H9 (cell line): ENCODE results near the gene KRT34. TPM values are rescaled to one million over a fixed set of nuclear protein-coding genes. Genes with fewer than 3 reads are reported as not detected.

Experiments used
- DNase-seq: peaks from one replicate; pipeline ENCODE4 v3.0.0-alpha.2; 2017
- H2AFZ ChIP-seq: one replicate; pipeline ENCODE4 v1.6.1; 2013; ENCODE audit warnings: mild to moderate bottlenecking, low read length, control low read depth, moderate library complexity
- H2AK5ac ChIP-seq: 2 replicates; pipeline ENCODE4 v1.6.1; 2013; ENCODE audit warnings: low read length, control low read depth, mixed read lengths; ENCODE audit not compliant: insufficient read length
- H2BK120ac ChIP-seq: one replicate; pipeline ENCODE4 v1.6.1; 2013; ENCODE audit warnings: low read depth, mild to moderate bottlenecking, low read length, control low read depth, inconsistent platforms; ENCODE audit not compliant: poor library complexity, severe bottlenecking
- H2BK12ac ChIP-seq: 2 replicates; pipeline ENCODE4 v1.6.1; 2013; ENCODE audit warnings: low read length, control low read depth, mixed read lengths, low read depth; ENCODE audit not compliant: insufficient read length
- H2BK15ac ChIP-seq: 2 replicates; pipeline ENCODE4 v1.6.1; 2013; ENCODE audit warnings: low read depth, low read length, control low read depth
- H2BK20ac ChIP-seq: one replicate; pipeline ENCODE4 v1.6.1; 2013; ENCODE audit warnings: low read depth, mild to moderate bottlenecking, low read length, control low read depth, inconsistent platforms; ENCODE audit not compliant: poor library complexity, severe bottlenecking
- H2BK5ac ChIP-seq: 2 replicates; pipeline ENCODE4 v1.6.1; 2013; ENCODE audit warnings: low read length, control low read depth, mixed read lengths; ENCODE audit not compliant: insufficient read length
- H3K14ac ChIP-seq: 2 replicates; pipeline ENCODE4 v1.6.1; 2013; ENCODE audit warnings: low read length, control low read depth; ENCODE audit not compliant: insufficient read depth
- H3K18ac ChIP-seq: 2 replicates; pipeline ENCODE4 v1.6.1; 2013; ENCODE audit warnings: low read depth, mild to moderate bottlenecking, mixed read lengths, low read length, control low read depth; ENCODE audit not compliant: insufficient read length
- H3K23ac ChIP-seq: 2 replicates; pipeline ENCODE4 v1.6.1; 2013; ENCODE audit warnings: low read length, control low read depth, mixed read lengths, low read depth; ENCODE audit not compliant: insufficient read length
- H3K23me2 ChIP-seq: 2 replicates; pipeline ENCODE4 v1.6.1; 2013; ENCODE audit warnings: low read depth, mild to moderate bottlenecking, mixed read lengths, low read length, control low read depth; ENCODE audit not compliant: insufficient read length, poor library complexity, severe bottlenecking
- H3K27ac ChIP-seq: 2 replicates; pipeline ENCODE4 v1.5.1; 2013; ENCODE audit warnings: low read length, control low read depth, mixed read lengths, low read depth; ENCODE audit not compliant: insufficient read length
- H3K27me3 ChIP-seq: 2 replicates; pipeline ENCODE4 v1.6.1; 2013; ENCODE audit warnings: low read length, control low read depth, inconsistent platforms; ENCODE audit not compliant: insufficient read depth
- H3K4ac ChIP-seq: 2 replicates; pipeline ENCODE4 v1.6.1; 2013; ENCODE audit warnings: low read depth, mild to moderate bottlenecking, control low read depth, inconsistent platforms, low read length, moderate library complexity
- H3K4me1 ChIP-seq: 2 replicates; pipeline ENCODE4 v1.6.1; 2013; ENCODE audit warnings: low read length, control low read depth, inconsistent platforms; ENCODE audit not compliant: insufficient read depth
- H3K4me2 ChIP-seq: 2 replicates; pipeline ENCODE4 v1.6.1; 2013; ENCODE audit warnings: low read length, control low read depth, mixed read lengths; ENCODE audit not compliant: insufficient read length, insufficient read depth
- H3K56ac ChIP-seq: 2 replicates; pipeline ENCODE4 v1.6.1; 2013; ENCODE audit warnings: low read depth, mild to moderate bottlenecking, mixed read lengths, low read length, control low read depth; ENCODE audit not compliant: insufficient read length
- H3K79me1 ChIP-seq: 2 replicates; pipeline ENCODE4 v1.6.1; 2013; ENCODE audit warnings: low read depth, mild to moderate bottlenecking, moderate library complexity, low read length, control low read depth, inconsistent platforms; ENCODE audit not compliant: insufficient read depth, poor library complexity, severe bottlenecking
- H3K79me2 ChIP-seq: 2 replicates; pipeline ENCODE4 v1.6.1; 2013; ENCODE audit warnings: low read length, control low read depth, inconsistent platforms; ENCODE audit not compliant: insufficient read depth
- H3K9ac ChIP-seq: 2 replicates; pipeline ENCODE4 v1.6.1; 2013; ENCODE audit warnings: low read length, control low read depth, mixed read lengths; ENCODE audit not compliant: insufficient read length; ENCODE audit errors: extremely low read depth
- H3K9me3 ChIP-seq: one replicate; pipeline ENCODE4 v1.6.1; 2013; ENCODE audit warnings: low read depth, low read length, inconsistent platforms; ENCODE audit not compliant: control insufficient read depth
- H3T11ph ChIP-seq: one replicate; pipeline ENCODE4 v1.6.1; 2013; ENCODE audit warnings: mild to moderate bottlenecking, low read length, control low read depth, inconsistent platforms
- H4K20me1 ChIP-seq: one replicate; pipeline ENCODE4 v1.6.1; 2013; ENCODE audit not compliant: control insufficient read depth, insufficient read length, insufficient read depth
- H4K5ac ChIP-seq: 2 replicates; pipeline ENCODE4 v1.6.1; 2013; ENCODE audit warnings: low read depth, mild to moderate bottlenecking, mixed read lengths, low read length, control low read depth; ENCODE audit not compliant: insufficient read length
- H4K8ac ChIP-seq: replicated peaks from 2 replicates; pipeline ENCODE4 v1.6.1; 2013; ENCODE audit warnings: low read length, control low read depth, mixed read lengths, low read depth; ENCODE audit not compliant: insufficient read length
- H4K91ac ChIP-seq: 2 replicates; pipeline ENCODE4 v1.6.1; 2013; ENCODE audit warnings: low read depth, mild to moderate bottlenecking, moderate library complexity, mixed read lengths, low read length, control low read depth; ENCODE audit not compliant: insufficient read length
- H3K27ac Mint-ChIP-seq, 3 experiments: 2 replicates in 2 of 3; 3 replicates in 1 of 3; pipeline ENCODE4 v1.8.0; 2020 to 2021; ENCODE audit warnings: mixed read lengths in 3 of 3, mild to moderate bottlenecking in 1 of 3, moderate library complexity in 1 of 3
- H3K27me3 Mint-ChIP-seq: 2 replicates; pipeline ENCODE4 v1.8.0; 2021; ENCODE audit warnings: low read depth, mild to moderate bottlenecking, moderate library complexity, mixed read lengths
- H3K36me3 Mint-ChIP-seq, 3 experiments: 2 replicates in 2 of 3; 3 replicates in 1 of 3; pipeline ENCODE4 v1.8.0; 2020 to 2021; ENCODE audit warnings: low read depth in 3 of 3, mixed read lengths in 3 of 3; ENCODE audit not compliant: insufficient read depth in 1 of 3
- H3K4me1 Mint-ChIP-seq, 2 experiments: 2 replicates each; pipeline ENCODE4 v1.8.0; 2020; ENCODE audit warnings: mixed read lengths in 2 of 2
- H3K4me3 Mint-ChIP-seq, 2 experiments: 2 replicates in 1 of 2; 3 replicates in 1 of 2; pipeline ENCODE4 v1.8.0; 2020 to 2021; ENCODE audit warnings: mild to moderate bottlenecking in 2 of 2, mixed read lengths in 2 of 2, moderate library complexity in 1 of 2
- H3K9me3 Mint-ChIP-seq, 2 experiments: 2 replicates in 1 of 2; 3 replicates in 1 of 2; pipeline ENCODE4 v1.8.0; 2020; ENCODE audit warnings: mild to moderate bottlenecking in 2 of 2, mixed read lengths in 2 of 2, moderate library complexity in 1 of 2
- CTCF ChIP-seq: fragments of 200-600 bp; sonication (generic); conservative IDR thresholded peaks from 3 replicates; pipeline ENCODE4 v1.8.0; 2021; ENCODE audit warnings: antibody characterized with exemption, mild to moderate bottlenecking
- WGBS: extraction: QIAGEN DNeasy Blood & Tissue Kit; methylation state at CpG from one replicate; pipeline ENCODE4 v1.1.7; 2013; ENCODE audit warnings: missing lambda C conversion rate, low lambda C conversion rate, mixed read lengths; ENCODE audit not compliant: insufficient read length; ENCODE audit errors: extremely low coverage; 5-methylcytosine and 5-hydroxymethylcytosine counted together
- total RNA-seq: library from RNA; stranded (reverse); gene quantifications from 2 replicates; pipeline ENCODE4 v1.2.1, GENCODE V29; 2021

The KRT34 gene
- total RNA-seq, 1 experiment from 2014 or later, result not detected

- H4K5ac ChIP-seq, result no peak overlapping the region
- Mint-ChIP-seq H3K27me3 (no peaks in the 10 kb centered on the region; the same call in 1 of the 2 replicates), H3K36me3 (no peaks in the 10 kb centered on the region; a peak in 1 of 7 replicates), H3K4me1 (peaks cover 0 to 4% of the 10 kb centered on the region in 2 experiments; a peak in 3 of 4 replicates), H3K27ac (no peak overlapping the region), H3K9me3 (no peaks in the 10 kb centered on the region; a peak in 1 of 5 replicates), H3K4me3 (no peak overlapping the region)
- H3K18ac ChIP-seq, result no peak overlapping the region
- WGBS, result no CpG with 5 or more reads among the region's 13 CpGs
- H3K27ac ChIP-seq, result no peak overlapping the region
- H3K4me1 ChIP-seq, result no peaks in the 10 kb centered on the region
- no peak overlapping the region for H3T11ph ChIP-seq
- H4K91ac ChIP-seq, result no peak overlapping the region
- H2AFZ ChIP-seq, result no peak overlapping the region
- peak; percentile 87 for DNase-seq
- no peak overlapping the region for H3K4me2 ChIP-seq
- no peak overlapping the region for H2BK20ac ChIP-seq
- H3K14ac ChIP-seq, result no peak overlapping the region
- H3K27me3 ChIP-seq, result no peaks in the 10 kb centered on the region
- H4K8ac ChIP-seq, result no peak overlapping the region
- H4K20me1 ChIP-seq, result no peaks in the 10 kb centered on the region
- H2BK5ac ChIP-seq, result no peak overlapping the region
- no peaks in the 10 kb centered on the region for H3K23me2 ChIP-seq
- H2BK15ac ChIP-seq, result no peak overlapping the region
- H3K9me3 ChIP-seq, result no peaks in the 10 kb centered on the region
- TF ChIP-seq CTCF, result peak; percentile 79
- no peak overlapping the region for H2BK120ac ChIP-seq
- H3K23ac ChIP-seq, result no peak overlapping the region
- no peak overlapping the region for H2BK12ac ChIP-seq
- H3K79me1 ChIP-seq, result no peaks in the 10 kb centered on the region
- H3K9ac ChIP-seq, result no peak overlapping the region
- H3K56ac ChIP-seq, result no peak overlapping the region
- no peak overlapping the region for H2AK5ac ChIP-seq
- H3K4ac ChIP-seq, result no peak overlapping the region
- H3K79me2 ChIP-seq, result no peaks in the 10 kb centered on the region
Measured at GRCh38 chr17:41329279-41329948, 52.7 kb downstream of the KRT34 start.
